Motor neuron (in vitro differentiated cells): ENCODE results near the gene B3GNT3. TPM values are rescaled to one million over a fixed set of nuclear protein-coding genes. Genes with fewer than 3 reads are reported as not detected.
A peak's percentile ranks its signal among the peaks of the same experiment; 100 is the strongest.

Source experiments
- ATAC-seq, 8 experiments: fragments of 200-7000 bp; cut with Tn5 transposase; replicated peaks in 6 of 8; 2 replicates each; pipeline ENCODE4 v1.8.0; 2021; ENCODE audit warnings: mild to moderate bottlenecking in 8 of 8, moderate library complexity in 8 of 8
- H3K27ac ChIP-seq, 2 donors: fragments of 250-450 bp; sonication (Bioruptor Pico); 2 replicates each; pipeline ENCODE4 v1.9.0; 2021; ENCODE audit warnings: antibody characterized with exemption in 2 of 2, mild to moderate bottlenecking in 2 of 2, moderate library complexity in 1 of 2
- H3K4me1 ChIP-seq, 2 donors: fragments of 250-450 bp; sonication (Bioruptor Pico); replicated peaks in 1 of 2; 2 replicates each; pipeline ENCODE4 v1.6.1; 2021; ENCODE audit warnings: antibody characterized with exemption in 2 of 2, mild to moderate bottlenecking in 2 of 2, moderate library complexity in 1 of 2
- H3K4me3 ChIP-seq, 5 donors: fragments of 250-450 bp; sonication (Bioruptor Pico); 2 replicates each; pipeline ENCODE4 v1.9.0; 2021; ENCODE audit warnings: antibody characterized with exemption in 5 of 5, mild to moderate bottlenecking in 5 of 5, moderate library complexity in 4 of 5
- WGBS, 10 experiments: fragments of 450-650 bp; shearing (Covaris generic); methylation state at CpG; one replicate each; pipeline ENCODE4 v1.0.0; 2022; 5-methylcytosine and 5-hydroxymethylcytosine counted together
- in situ Hi-C, 9 experiments: fragments of 400-800 bp; cut with MboI; loops; one replicate each; pipeline ENCODE4 v1.15.0; 2021; ENCODE audit warnings: low sequenced_read_pairs in 9 of 9, low pct_unique_long_range_greater_than_20kb in 2 of 9; ENCODE audit not compliant: unreplicated experiment in 9 of 9
- total RNA-seq, 8 experiments: library from RNA; unstranded; fragments of 300-600 nt; gene quantifications; 2 replicates each; pipeline versions ENCODE4 v1.2.3 to v1.2.4, GENCODE V29; 2022

The B3GNT3 gene
- total RNA-seq, 8 experiments from 2014 or later: 0.09 to 2.7 (median 1.2) TPM; not detected in 2

GRCh38 chr19:17755977-17756670 is 38.8 kb upstream of the B3GNT3 start:
- peak in 7 of 8 experiments; percentile 14 to 90 (median 86) for ATAC-seq
- 7 to 80% (median 51%) methylated on average over 1 to 5 of the region's 12 CpGs; no CpG with 5 or more reads in 5 of the 10 experiments for WGBS, 10 experiments
- Histone ChIP-seq H3K4me3 (no peak overlapping the region), H3K27ac (peak overlapping the region; percentile 46 to 61), H3K4me1 (peaks cover 27 to 35% of the 10 kb centered on the region in 2 donors)
- in situ Hi-C loops: no loop called here

- no peak overlapping the region for H3K27ac ChIP-seq
- WGBS, 10 experiments: 0 to 100% (median 87%) methylated on average over 1 to 6 of the region's 9 CpGs; no CpG with 5 or more reads in 4 of the 10 experiments
- peaks cover 32 to 39% of the 10 kb centered on the region in 2 donors for H3K4me1 ChIP-seq
- peak in 4 of 8 experiments; percentile 2 to 60 (median 57) for ATAC-seq
- H3K4me3 ChIP-seq: no peak overlapping the region
- in situ Hi-C loops: no loop called here
Observed at GRCh38 chr19:17757125-17757524, 37.8 kb upstream of the B3GNT3 start.

- whole genome bisulfite sequencing, 10 experiments: 63 to 93% (median 80%) methylated on average over 2 to 4 of the region's 5 CpGs; no CpG with 5 or more reads in 5 of the 10 experiments
- no peak overlapping the region for H3K27ac ChIP-seq
Observed at GRCh38 chr19:17758515-17758914, 36.4 kb upstream of the B3GNT3 start.

GRCh38 chr19:17761148-17761547 is 33.8 kb upstream of the B3GNT3 start:
- Histone ChIP-seq H3K4me1 (peaks cover 11 to 13% of the 10 kb centered on the region in 2 donors), H3K4me3 (no peak overlapping the region), H3K27ac (no peak overlapping the region)
- ATAC-seq: no peak
- 52 to 100% (median 89%) methylated on average over 1 to 4 of the region's 4 CpGs; no CpG with 5 or more reads in 2 of the 10 experiments for WGBS, 10 experiments
- in situ Hi-C loops: no loop called here

More at GRCh38 chr19:17758515-17758914, 36.4 kb upstream of the B3GNT3 start:
- in situ Hi-C loops: no loop called here
- ATAC-seq: no peak
- Histone ChIP-seq H3K4me3 (no peak overlapping the region), H3K4me1 (peaks cover 37 to 38% of the 10 kb centered on the region in 2 donors)

- WGBS, 10 experiments: 15 to 79% (median 30%) methylated on average over 2 to 7 of the region's 17 CpGs; no CpG with 5 or more reads in 1 of the 10 experiments
- H3K4me3 ChIP-seq: peak overlapping the region; percentile 18 to 38 (median 28)
- peak; percentile 47 to 98 (median 96) for ATAC-seq
- peaks cover 5 to 11% of the 10 kb centered on the region in 2 donors for H3K4me1 ChIP-seq
- in situ Hi-C loops: no loop called here
- H3K27ac ChIP-seq: peak overlapping the region; percentile 64 to 86
Observed at GRCh38 chr19:17762505-17763229, 32.3 kb upstream of the B3GNT3 start.

GRCh38 chr19:17764348-17764747 is 30.6 kb upstream of the B3GNT3 start:
- Histone ChIP-seq H3K27ac (no peak overlapping the region), H3K4me1 (peaks cover 5 to 11% of the 10 kb centered on the region in 2 donors), H3K4me3 (no peak overlapping the region)
- ATAC-seq: no peak
- 33 to 100% (median 70%) methylated on average over 1 to 3 of the region's 7 CpGs; no CpG with 5 or more reads in 4 of the 10 experiments for WGBS, 10 experiments
- in situ Hi-C loops: no loop called here

GRCh38 chr19:17765069-17765618 is 29.8 kb upstream of the B3GNT3 start:
- no peak overlapping the region for H3K27ac ChIP-seq
- peaks cover 5 to 11% of the 10 kb centered on the region in 2 donors for H3K4me1 ChIP-seq
- 40 to 97% (median 80%) methylated on average over 1 to 6 of the region's 12 CpGs; no CpG with 5 or more reads in 3 of the 10 experiments for WGBS, 10 experiments
- in situ Hi-C loops: no loop called here
- H3K4me3 ChIP-seq: no peak overlapping the region
- ATAC-seq: peak in 3 of 8 experiments; percentile 20 to 61 (median 60)

- 0 to 43% (median 17%) methylated on average over 1 to 26 of the region's 29 CpGs; no CpG with 5 or more reads in 4 of the 10 experiments for WGBS, 10 experiments
- H3K4me3 ChIP-seq: no peak overlapping the region
- in situ Hi-C loops: no loop called here
- H3K4me1 ChIP-seq: peaks cover 5 to 10% of the 10 kb centered on the region in 2 donors
- H3K27ac ChIP-seq: no peak overlapping the region
- peak in 7 of 8 experiments; percentile 15 to 96 (median 34) for ATAC-seq
Observed at GRCh38 chr19:17766543-17767131, 28.3 kb upstream of the B3GNT3 start.

GRCh38 chr19:17767559-17767958 is 27.4 kb upstream of the B3GNT3 start:
- no peak for ATAC-seq
- in situ Hi-C loops: no loop called here
- Histone ChIP-seq H3K4me3 (no peak overlapping the region), H3K4me1 (peaks cover 0 to 5% of the 10 kb centered on the region in 2 donors), H3K27ac (no peak overlapping the region)
- 0 to 100% (median 80%) methylated on average over 1 of the region's 1 CpG; no CpG with 5 or more reads in 2 of the 10 experiments for WGBS, 10 experiments

GRCh38 chr19:17770613-17771012 is 24.3 kb upstream of the B3GNT3 start:
- ATAC-seq: no peak
- Histone ChIP-seq H3K27ac (no peak overlapping the region), H3K4me3 (no peak overlapping the region), H3K4me1 (no peaks in the 10 kb centered on the region)
- in situ Hi-C loops: loop anchor here in 1 of 9 experiments (10.0 kb wide), 2 partner anchors 66 to 84 kb away; partner anchors contain the start of gene RPL18A
- 96 to 100% (median 100%) methylated on average over 1 to 7 of the region's 13 CpGs; no CpG with 5 or more reads in 7 of the 10 experiments for WGBS, 10 experiments

- H3K4me3 ChIP-seq: no peak overlapping the region
- no peak overlapping the region for H3K27ac ChIP-seq
- peak in 1 of 8 experiments; percentile 36 for ATAC-seq
- in situ Hi-C loops: loop anchor here in 1 of 9 experiments (10.0 kb wide), 2 partner anchors 67 to 83 kb away; partner anchors contain the start of gene RPL18A
- no peaks in the 10 kb centered on the region for H3K4me1 ChIP-seq
- 78 to 96% methylated on average over 4 of the region's 4 CpGs; no CpG with 5 or more reads in 8 of the 10 experiments for WGBS, 10 experiments
Observed at GRCh38 chr19:17772172-17772571, 22.8 kb upstream of the B3GNT3 start.

GRCh38 chr19:17775245-17775927 is 19.6 kb upstream of the B3GNT3 start:
- WGBS, 10 experiments: 33 to 83% (median 73%) methylated on average over 1 to 3 of the region's 16 CpGs; no CpG with 5 or more reads in 5 of the 10 experiments
- in situ Hi-C loops: loop anchor here in 1 of 9 experiments (10.0 kb wide), 2 partner anchors 71 to 79 kb away; partner anchors contain the start of gene RPL18A

More at GRCh38 chr19:17775245-17775927, 19.6 kb upstream of the B3GNT3 start:
- Histone ChIP-seq H3K4me3 (no peak overlapping the region), H3K4me1 (peaks cover 11 to 13% of the 10 kb centered on the region in 2 donors), H3K27ac (no peak overlapping the region)
- peak in 5 of 8 experiments; percentile 4 to 49 (median 29) for ATAC-seq
